Body of pancreas (tissue), 4 donors: ENCODE data around the gene TFF2. TPM values are rescaled to one million over a fixed set of nuclear protein-coding genes. Genes with fewer than 3 reads are reported as not detected.

ENCODE experiments used
- ATAC-seq: fragments of 150-250 bp; one replicate; pipeline ENCODE4 v1.9.1; 2016
- DNase-seq, 4 donors: peaks; one replicate each; pipeline ENCODE4 v3.0.0-alpha.2; 2019
- H3K27ac ChIP-seq, 4 donors: fragments of 200-600 bp; sonication (generic); 1 replicate in 3 of 4; 2 replicates in 1 of 4; pipeline versions ENCODE4 v1.5.1 to v1.6.1; 2016 to 2019; ENCODE audit warnings: mild to moderate bottlenecking in 1 of 4, mixed read lengths in 1 of 4, moderate library complexity in 1 of 4
- H3K27me3 ChIP-seq, 2 donors: fragments of 200-600 bp; sonication (generic); one replicate each; pipeline ENCODE4 v1.6.0; 2016; ENCODE audit warnings: mild to moderate bottlenecking in 1 of 2
- H3K36me3 ChIP-seq, 2 donors: fragments of 200-600 bp; sonication (generic); replicated peaks in 1 of 2; 2 replicates each; pipeline ENCODE4 v1.5.1; 2016; ENCODE audit warnings: low read depth in 2 of 2; ENCODE audit not compliant: insufficient read depth in 1 of 2
- H3K4me1 ChIP-seq: fragments of 200-600 bp; sonication (generic); one replicate; pipeline ENCODE4 v1.6.0; 2016
- H3K4me3 ChIP-seq, 2 donors: fragments of 200-600 bp; sonication (generic); 1 replicate in 1 of 2; 2 replicates in 1 of 2; pipeline ENCODE4 v1.5.1; 2016 to 2019
- H3K9me3 ChIP-seq, 3 donors: fragments of 200-600 bp; sonication (generic); 1 replicate in 2 of 3; 2 replicates in 1 of 3; pipeline ENCODE4 v1.5.1; 2016
- CTCF ChIP-seq, 7 experiments: fragments of 450-650 bp in 4 of 7; fragments of 200-600 bp in 3 of 7; sonication (generic) in 3 of 7; IDR thresholded peaks; one replicate each; pipeline ENCODE4 v1.5.1; 2016 to 2019; ENCODE audit warnings: antibody characterized with exemption in 7 of 7
- POLR2A ChIP-seq, 3 donors: fragments of 450-650 bp; IDR thresholded peaks; one replicate each; pipeline ENCODE4 v1.6.1; 2016; ENCODE audit warnings: antibody characterized with exemption in 3 of 3, mild to moderate bottlenecking in 2 of 3
- WGBS, 2 donors: methylation state at CpG; one replicate each; pipeline ENCODE4 v1.1.5; 2017; 5-methylcytosine and 5-hydroxymethylcytosine counted together
- intact Hi-C: fragments of 100-400 bp; cut with DNase I; formaldehyde crosslinking; loops from one replicate; pipeline ENCODE4 v1.15.1; 2023
- total RNA-seq, 2 donors: library from RNA; depleted of rRNA; stranded (reverse); fragments of >200 nt; gene quantifications; one replicate each; pipeline ENCODE4 v1.1.0, GENCODE V29; 2016

TFF2 gene
- total RNA-seq, 2 donors from 2014 or later: 1.3 to 9.3 TPM

GRCh38 chr21:42381347-42381984 lies 30.7 kb upstream of the TFF2 start:
- TF ChIP-seq CTCF (IDR thresholded peaks at IDR 0.05) (peak; percentile 50 to 97 (median 76)), POLR2A (IDR thresholded peaks at IDR 0.05) (no peak)
- H3K27ac ChIP-seq: no peak overlapping the region
- H3K9me3 ChIP-seq: no peaks in the 10 kb centered on the region
- 0 to 29% methylated on average over 1 of the region's 1 CpG for whole genome bisulfite sequencing, 2 donors
- no peaks in the 10 kb centered on the region for H3K36me3 ChIP-seq
- no peak overlapping the region for H3K4me3 ChIP-seq
- intact Hi-C loops: no loop called here
- H3K27me3 ChIP-seq: no peaks in the 10 kb centered on the region
- DNase-seq (peak; percentile 44 to 80 (median 72)), ATAC-seq (peak; percentile 84)
- peaks cover under 1% of the 10 kb centered on the region for H3K4me1 ChIP-seq

GRCh38 chr21:42379426-42380215 lies 28.8 kb upstream of the TFF2 start:
- TF ChIP-seq POLR2A (IDR thresholded peaks at IDR 0.05): no peak
- no peak for TF ChIP-seq CTCF (IDR thresholded peaks at IDR 0.05)
- Histone ChIP-seq H3K36me3 (no peaks in the 10 kb centered on the region), H3K4me3 (no peak overlapping the region), H3K27ac (no peak overlapping the region), H3K9me3 (no peaks in the 10 kb centered on the region), H3K27me3 (no peaks in the 10 kb centered on the region), H3K4me1 (peaks cover 4% of the 10 kb centered on the region)
- ATAC-seq (no peak), DNase-seq (no peak)
- WGBS, 2 donors: 71 to 80% methylated on average over 17 of the region's 17 CpGs
- intact Hi-C loops: no loop called here

- H3K27me3 ChIP-seq: no peaks in the 10 kb centered on the region
These were observed 27.6 kb upstream of the TFF2 start for GRCh38 chr21:42378418-42378817.

GRCh38 chr21:42377951-42378340 lies 27.2 kb upstream of the TFF2 start:
- ATAC-seq: no peak
- no peak for TF ChIP-seq CTCF (IDR thresholded peaks at IDR 0.05)
- no peak for TF ChIP-seq POLR2A (IDR thresholded peaks at IDR 0.05)
- Histone ChIP-seq H3K4me1 (peaks cover 4% of the 10 kb centered on the region), H3K36me3 (no peaks in the 10 kb centered on the region), H3K27ac (no peak overlapping the region), H3K9me3 (no peaks in the 10 kb centered on the region), H3K27me3 (no peaks in the 10 kb centered on the region), H3K4me3 (no peak overlapping the region)
- intact Hi-C loops: no loop called here
- WGBS, 2 donors: 64 to 81% methylated on average over 5 of the region's 5 CpGs
- DNase-seq: no peak

More at GRCh38 chr21:42378418-42378817, 27.6 kb upstream of the TFF2 start:
- no peak overlapping the region for H3K4me3 ChIP-seq
- peaks cover 4% of the 10 kb centered on the region for H3K4me1 ChIP-seq
- intact Hi-C loops: no loop called here
- DNase-seq (no peak), ATAC-seq (no peak)
- WGBS, 2 donors: 64 to 78% methylated on average over 8 of the region's 8 CpGs
- H3K9me3 ChIP-seq: no peaks in the 10 kb centered on the region
- TF ChIP-seq CTCF (IDR thresholded peaks at IDR 0.05) (no peak), POLR2A (IDR thresholded peaks at IDR 0.05) (no peak)
- H3K27ac ChIP-seq: no peak overlapping the region
- no peaks in the 10 kb centered on the region for H3K36me3 ChIP-seq
